GM23338 (cell line): ENCODE measurements around the gene ZNF211. TPM values are rescaled to one million over a fixed set of nuclear protein-coding genes. Genes with fewer than 3 reads are reported as not detected.
A peak's percentile ranks its signal among the peaks of the same experiment; 100 is the strongest.

Experiments used
- ATAC-seq: fragments of 200-7000 bp; cut with Tn5 transposase; 3 replicates; pipeline ENCODE4 v1.9.1; 2020
- DNase-seq: peaks from one replicate; pipeline ENCODE4 v3.0.0-alpha.2; 2015; ENCODE audit warnings: low spot score
- H2AFZ ChIP-seq: fragments of 200-600 bp; sonication (generic); 2 replicates; pipeline ENCODE4 v1.8.0; 2016; ENCODE audit warnings: antibody characterized with exemption, mild to moderate bottlenecking, moderate library complexity
- H3F3A ChIP-seq: fragments of 200-600 bp; sonication (generic); replicated peaks from 2 replicates; pipeline ENCODE4 v1.8.0; 2017; ENCODE audit warnings: antibody characterized with exemption, mixed run types, low read depth
- H3K27ac ChIP-seq: fragments of 200-600 bp; sonication (generic); 2 replicates; pipeline ENCODE4 v1.6.1; 2016; ENCODE audit warnings: low read depth
- H3K27me3 ChIP-seq: fragments of 200-600 bp; sonication (generic); 2 replicates; pipeline ENCODE4 v1.8.0; 2016; ENCODE audit warnings: mild to moderate bottlenecking, mixed run types, moderate library complexity; ENCODE audit not compliant: insufficient read depth
- H3K36me3 ChIP-seq: fragments of 200-600 bp; sonication (generic); 2 replicates; pipeline ENCODE4 v1.8.0; 2016; ENCODE audit warnings: mild to moderate bottlenecking; ENCODE audit not compliant: insufficient read depth
- H3K4me1 ChIP-seq: fragments of 200-600 bp; sonication (generic); 2 replicates; pipeline ENCODE4 v1.8.0; 2016; ENCODE audit warnings: mild to moderate bottlenecking, moderate library complexity; ENCODE audit not compliant: insufficient read depth
- H3K4me2 ChIP-seq: fragments of 200-600 bp; sonication (generic); 2 replicates; pipeline ENCODE4 v1.7.1; 2017; ENCODE audit warnings: mixed run types
- H3K4me3 ChIP-seq: fragments of 200-600 bp; sonication (generic); 2 replicates; pipeline ENCODE4 v1.6.1; 2016; ENCODE audit warnings: mixed run types
- H3K79me2 ChIP-seq: fragments of 200-600 bp; sonication (generic); replicated peaks from 2 replicates; pipeline ENCODE4 v1.8.0; 2017; ENCODE audit warnings: mild to moderate bottlenecking; ENCODE audit not compliant: insufficient read depth
- H3K9me2 ChIP-seq: fragments of 200-600 bp; sonication (generic); 2 replicates; pipeline ENCODE4 v1.8.0; 2017; ENCODE audit not compliant: insufficient read depth
- H4K20me1 ChIP-seq: fragments of 200-600 bp; sonication (generic); replicated peaks from 2 replicates; pipeline ENCODE4 v1.8.0; 2017; ENCODE audit warnings: mild to moderate bottlenecking; ENCODE audit not compliant: insufficient read depth
- H3K27ac Mint-ChIP-seq: 2 replicates; pipeline ENCODE4 v1.8.0; 2020; ENCODE audit warnings: inconsistent platforms, mild to moderate bottlenecking, moderate library complexity, mixed read lengths
- H3K27me3 Mint-ChIP-seq: 3 replicates; pipeline ENCODE4 v1.8.0; 2022; ENCODE audit warnings: low read depth, mild to moderate bottlenecking, moderate library complexity, mixed read lengths, inconsistent platforms; ENCODE audit not compliant: insufficient read depth, poor library complexity
- H3K36me3 Mint-ChIP-seq: 3 replicates; pipeline ENCODE4 v1.8.0; 2021; ENCODE audit warnings: low read depth, mild to moderate bottlenecking, inconsistent platforms, moderate library complexity, mixed read lengths
- H3K4me1 Mint-ChIP-seq: 3 replicates; pipeline ENCODE4 v1.8.0; 2020; ENCODE audit warnings: mild to moderate bottlenecking, inconsistent platforms, mixed read lengths
- H3K4me3 Mint-ChIP-seq: 3 replicates; pipeline ENCODE4 v1.8.0; 2021; ENCODE audit warnings: moderate library complexity, mild to moderate bottlenecking, inconsistent platforms, mixed read lengths
- H3K9me3 Mint-ChIP-seq: 3 replicates; pipeline ENCODE4 v1.8.0; 2020; ENCODE audit warnings: moderate library complexity, mild to moderate bottlenecking, inconsistent platforms, mixed read lengths
- CREB1 ChIP-seq: fragments of 250-450 bp; sonication (Bioruptor Pico); IDR thresholded peaks from 2 replicates; pipeline ENCODE4 v1.5.0; 2020; ENCODE audit warnings: low read depth, mild to moderate bottlenecking, moderate library complexity
- CTCF ChIP-seq, 2 experiments: fragments of 200-600 bp in 1 of 2; sonication (generic) in 1 of 2; conservative IDR thresholded peaks; 2 replicates each; pipeline versions ENCODE4 v1.5.1 to v1.6.1; 2016 to 2017; ENCODE audit warnings: antibody characterized with exemption in 2 of 2, low read depth in 2 of 2, mild to moderate bottlenecking in 2 of 2, moderate library complexity in 1 of 2
- ETS1 ChIP-seq: IDR thresholded peaks from 2 replicates; pipeline ENCODE4 v1.6.1; 2016; ENCODE audit warnings: antibody characterized with exemption
- EZH2 ChIP-seq: fragments of 200-600 bp; sonication (generic); IDR thresholded peaks from one replicate; pipeline ENCODE4 v1.8.0; 2017; ENCODE audit warnings: antibody characterized with exemption, mild to moderate bottlenecking, low read depth; ENCODE audit not compliant: unreplicated experiment
- EZH2phosphoT487 ChIP-seq: fragments of 200-600 bp; sonication (generic); IDR thresholded peaks from one replicate; pipeline ENCODE4 v1.8.1; 2018; ENCODE audit warnings: antibody characterized with exemption; ENCODE audit not compliant: unreplicated experiment
- JUNB ChIP-seq: IDR thresholded peaks from one replicate; pipeline ENCODE4 v1.6.1; 2016; ENCODE audit warnings: antibody characterized with exemption; ENCODE audit not compliant: unreplicated experiment
- NANOG ChIP-seq: IDR thresholded peaks from 2 replicates; pipeline ENCODE4 v1.6.1; 2016; ENCODE audit warnings: antibody characterized with exemption, borderline replicate concordance
- POLR2AphosphoS5 ChIP-seq: IDR thresholded peaks from 2 replicates; pipeline ENCODE4 v1.6.1; 2016; ENCODE audit warnings: antibody characterized with exemption, low read depth
- REST ChIP-seq: IDR thresholded peaks from one replicate; pipeline ENCODE4 v1.6.1; 2018; ENCODE audit warnings: antibody characterized with exemption; ENCODE audit not compliant: unreplicated experiment
- STAT1 ChIP-seq: IDR thresholded peaks from one replicate; pipeline ENCODE4 v1.6.1; 2016; ENCODE audit warnings: antibody characterized with exemption; ENCODE audit not compliant: unreplicated experiment
- ZNF114 ChIP-seq: fragments of 250-450 bp; sonication (Bioruptor Pico); IDR thresholded peaks from 2 replicates; pipeline ENCODE4 v1.5.0; 2020; ENCODE audit warnings: mild to moderate bottlenecking, moderate library complexity
- ZNF331 ChIP-seq: fragments of 250-450 bp; sonication (Bioruptor Pico); IDR thresholded peaks from 2 replicates; pipeline ENCODE4 v1.5.0; 2020; ENCODE audit warnings: low read depth, mild to moderate bottlenecking, moderate library complexity
- ZNF462 ChIP-seq: fragments of 250-450 bp; sonication (Bioruptor Pico); IDR thresholded peaks from 2 replicates; pipeline ENCODE4 v1.5.0; 2020; ENCODE audit warnings: mild to moderate bottlenecking, moderate library complexity
- long read RNA-seq: library from polyadenylated mRNA; unstranded; transcript quantifications from one replicate; pipeline ENCODE4 v2.0.0, GENCODE V29; 2020; ENCODE audit not compliant: unreplicated experiment
- polyA plus RNA-seq: library from polyadenylated mRNA; unstranded; fragments of >200 nt; fragmentation: Nextera tagmentation; extraction: Ambion mirVana; gene quantifications from 2 replicates; pipeline ENCODE4 v1.2.1, GENCODE V29; 2016
- total RNA-seq: library from RNA; depleted of rRNA; stranded (reverse); fragments of >200 nt; shearing (Covaris generic); gene quantifications from 2 replicates; pipeline ENCODE4 v1.2.3, GENCODE V29; 2014; rRNA removed

Gene ZNF211
- total RNA-seq (13.8 and 14.2 TPM in 2 replicates), polyA plus RNA-seq (5.3 and 9.7 TPM in 2 replicates)
- long read RNA-seq, partial matches to known transcripts = 0 of 16 reads
- long read RNA-seq, other reads (novel, unspliced or antisense) = 7 of 16 reads

- H3K27ac ChIP-seq = no peak within 1 kb of the TSS
- peaks cover 7% of the 10 kb centered on the region for H3K4me1 ChIP-seq
- peaks cover 12% of the 10 kb centered on the region for H3K36me3 ChIP-seq
- Mint-ChIP-seq H3K4me3 (peak within 1 kb of the TSS; percentile 84), H3K9me3 (peaks cover 11% of the 10 kb centered on the region), H3K36me3 (peaks cover 33% of the 10 kb centered on the region), H3K27ac (peak within 1 kb of the TSS; percentile 66; the same call in 1 of the 2 replicates), H3K27me3 (peaks cover 5% of the 10 kb centered on the region), H3K4me1 (peaks cover 16% of the 10 kb centered on the region)
- ATAC-seq (peak; percentile 97), DNase-seq (peak; percentile 98)
- no peaks in the 10 kb centered on the region for H3K27me3 ChIP-seq
- peak within 1 kb of the TSS; percentile 98 for H2AFZ ChIP-seq
- peaks cover 6% of the 10 kb centered on the region; the same call in 1 of the 2 replicates for H3K9me2 ChIP-seq
- no peaks in the 10 kb centered on the region for H3F3A ChIP-seq
- H3K4me2 ChIP-seq = peak within 1 kb of the TSS; percentile 99
- H3K4me3 ChIP-seq = peak within 1 kb of the TSS; percentile 98
- H3K79me2 ChIP-seq = peaks cover 9% of the 10 kb centered on the region; the same call in 1 of the 2 replicates
- H4K20me1 ChIP-seq = no peaks in the 10 kb centered on the region
- TF ChIP-seq ZNF331 (no peak), NANOG (no peak), STAT1 (no peak), EZH2 (no peak), ZNF462 (CRISPR knock-in tag) (no peak), JUNB (no peak), CREB1 (peak; percentile 77), EZH2phosphoT487 (no peak), POLR2AphosphoS5 (peak; percentile 82), CTCF (conservative IDR thresholded peaks at IDR 0.05; ENCODE audit: low read depth in 2 of 2) (peak in 1 of 2 experiments; percentile 8; a peak in 1 of 4 replicates), ETS1 (peak; percentile 83), REST (no peak), ZNF114 (CRISPR knock-in tag) (no peak)
These were observed at the start of gene ZNF211 for GRCh38 chr19:57632987-57633831. Gene ZNF211, plus strand, starts transcription at chr19:57633168. Its CDS starts 179 bp downstream, at chr19:57633347.
